Kidney capillary endothelial cell (primary cell): Measurements from ENCODE around the gene HIVEP1.
"Not testable (repeated sequence)": the region's sequence is repeated elsewhere in the genome, so short reads cannot be mapped to it uniquely, and the experiment has no call there.

ENCODE experiments used
- DNase-seq: peaks from one replicate; pipeline ENCODE4 v3.0.0-alpha.2; 2018; ENCODE audit warnings: low spot score

The HIVEP1 gene

DNA sequence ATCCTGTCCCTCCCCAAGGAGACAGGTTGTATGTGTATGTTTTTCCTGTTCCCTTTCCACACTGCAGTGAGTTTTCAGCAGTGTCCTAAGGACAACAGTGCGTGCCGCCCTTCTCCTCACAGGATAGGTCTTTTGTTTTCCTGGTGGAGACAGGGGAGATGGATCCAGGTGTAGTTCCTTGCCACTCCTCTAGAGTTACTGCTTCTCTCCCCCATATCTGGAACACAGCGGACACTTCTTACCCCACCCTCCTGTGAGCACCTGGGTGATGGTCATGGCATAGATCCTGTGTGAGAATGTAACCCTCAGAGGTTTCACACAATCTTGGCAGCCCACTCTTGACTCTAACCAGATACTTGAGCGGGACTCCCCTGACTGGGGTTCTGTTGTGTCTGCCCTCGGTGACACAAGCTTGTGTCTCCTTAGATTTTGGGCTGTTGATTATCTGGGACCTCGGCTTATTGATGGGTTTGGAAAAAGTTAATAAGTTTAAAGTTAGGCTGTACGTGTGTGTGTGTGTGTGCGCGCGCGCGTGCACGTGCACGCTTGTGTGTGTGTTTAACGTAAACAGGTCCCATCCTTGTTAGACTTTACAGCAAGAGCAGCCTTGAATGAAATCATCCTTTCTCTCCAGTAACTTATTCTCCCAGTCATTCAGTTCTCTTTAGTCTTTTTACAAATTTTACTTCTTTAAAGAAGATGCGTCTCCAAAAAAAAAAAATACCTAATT, 146.7 kb downstream of the HIVEP1 start:
- DNase-seq = no peak

- no peak for DNase-seq
These were observed 148.2 kb downstream of the HIVEP1 start for GRCh38 chr6:12160326-12160725.

GRCh38 chr6:12162213-12162612, 150.1 kb downstream of the HIVEP1 start:
- DNase-seq = no peak

DNA sequence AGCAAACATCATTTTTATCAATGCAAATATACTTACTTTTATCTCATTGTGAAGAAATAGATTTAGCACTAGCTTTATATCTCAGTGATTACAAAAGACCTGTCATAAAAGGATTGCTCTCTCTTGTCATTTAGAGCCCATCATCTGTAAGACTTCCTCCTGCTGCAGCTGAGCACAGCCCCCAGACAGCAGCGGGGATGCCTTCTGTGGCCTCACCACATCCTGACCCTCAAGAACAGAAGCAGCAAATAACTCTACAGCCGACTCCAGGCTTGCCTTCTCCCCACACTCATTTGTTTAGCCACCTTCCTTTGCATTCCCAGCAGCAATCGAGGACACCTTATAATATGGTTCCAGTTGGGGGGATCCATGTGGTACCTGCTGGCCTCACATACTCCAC, 151.0 kb downstream of the HIVEP1 start:
- no peak for DNase-seq

GRCh38 chr6:12163744-12164507, 151.8 kb downstream of the HIVEP1 start:
- no peak for DNase-seq

DNA sequence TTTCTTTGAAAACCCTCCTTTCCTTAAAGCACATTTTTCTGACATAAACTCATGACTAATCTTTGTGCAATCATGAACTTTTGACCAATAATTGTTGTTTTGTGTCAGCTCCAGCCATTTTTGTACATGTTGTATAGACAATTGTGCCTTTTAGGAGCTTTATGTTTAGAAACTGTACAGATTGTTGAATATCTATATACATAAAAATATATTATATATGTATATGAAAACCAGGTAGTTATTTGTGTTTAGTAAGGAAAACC, 152.3 kb downstream of the HIVEP1 start:
- no peak for DNase-seq

GRCh38 chr6:12165297-12165696, 153.2 kb downstream of the HIVEP1 start:
- no peak for DNase-seq

DNA sequence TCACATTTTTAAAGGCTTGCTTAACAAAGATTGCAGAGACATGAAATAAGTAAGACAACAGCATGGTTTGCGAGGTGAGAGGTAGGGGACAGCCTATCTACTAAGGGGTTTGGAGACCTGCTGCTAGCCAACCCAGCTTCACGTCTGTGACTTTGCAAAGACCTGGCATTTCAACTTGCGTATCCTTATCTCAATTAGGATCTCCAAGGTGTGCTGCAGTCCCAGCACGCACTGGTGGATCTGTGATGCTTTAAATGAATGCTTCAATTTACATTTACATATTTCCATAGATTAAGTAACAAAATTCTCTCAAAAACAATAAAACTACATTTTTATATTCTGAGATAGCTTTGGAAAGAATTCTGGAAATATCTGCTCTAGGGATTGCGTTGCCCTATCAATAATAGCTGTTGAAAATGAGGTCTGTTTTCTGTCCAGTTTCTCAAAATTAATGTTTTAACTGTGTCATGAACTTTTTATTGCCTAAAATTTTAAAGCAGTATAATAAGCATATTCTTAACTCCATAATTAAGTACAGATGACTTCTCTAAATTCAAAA, 153.7 kb downstream of the HIVEP1 start:
- no peak for DNase-seq

GRCh38 chr6:12169377-12169776, 157.3 kb downstream of the HIVEP1 start:
- no peak for DNase-seq

- DNase-seq = no peak
These were observed 158.4 kb downstream of the HIVEP1 start for GRCh38 chr6:12170351-12171092.

- no peak for DNase-seq
These were observed 159.6 kb downstream of the HIVEP1 start for GRCh38 chr6:12171717-12172116.

DNA sequence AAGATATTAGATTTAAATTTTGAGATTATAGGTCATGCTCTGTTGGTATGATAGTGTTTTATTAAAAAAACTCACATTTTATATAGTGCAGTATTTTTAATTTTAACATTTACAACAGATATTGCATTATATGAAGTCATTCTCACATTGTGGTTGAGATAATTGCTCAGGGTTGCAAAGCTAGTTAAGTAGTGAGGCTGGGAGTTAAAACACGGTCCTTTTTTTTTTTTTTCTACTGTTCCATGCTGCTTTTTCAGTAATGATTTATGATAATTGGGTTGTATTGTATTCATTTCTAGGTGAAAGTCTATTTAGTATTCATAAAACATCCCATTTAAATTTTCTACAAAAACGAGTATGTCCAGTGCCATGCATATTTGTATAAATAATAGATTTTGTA, 160.5 kb downstream of the HIVEP1 start:
- DNase-seq = no peak

- no peak for DNase-seq
These were observed 161.1 kb downstream of the HIVEP1 start for GRCh38 chr6:12173181-12173580.

GRCh38 chr6:12173661-12174060, 161.5 kb downstream of the HIVEP1 start:
- no peak for DNase-seq

GRCh38 chr6:12174878-12175277, 162.8 kb downstream of the HIVEP1 start:
- DNase-seq = no peak

- DNase-seq = no peak
These were observed 163.5 kb downstream of the HIVEP1 start for GRCh38 chr6:12175626-12176025.

- DNase-seq = not testable (repeated sequence)
These were observed 164.7 kb downstream of the HIVEP1 start for GRCh38 chr6:12176782-12177181.

DNA sequence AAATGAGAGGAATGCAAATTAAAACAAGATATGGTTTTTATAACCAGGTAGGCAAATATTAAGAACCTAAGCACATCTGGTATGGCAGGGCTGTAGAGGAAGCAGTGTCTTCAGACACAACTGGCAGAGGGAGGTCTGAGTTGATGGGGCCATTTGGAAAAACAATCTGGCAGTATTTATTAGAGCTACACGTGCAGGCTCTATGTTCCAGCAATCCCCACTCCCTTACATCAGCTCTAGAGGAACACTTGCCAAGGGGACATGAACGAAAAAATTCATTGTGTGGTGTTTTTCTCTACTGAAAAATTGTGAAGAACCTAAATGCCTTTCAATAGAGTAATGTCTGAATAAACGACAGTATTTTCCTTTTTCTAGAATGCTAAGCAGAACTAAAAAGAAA, 166.4 kb downstream of the HIVEP1 start:
- no peak for DNase-seq

- no peak for DNase-seq
These were observed 169.4 kb downstream of the HIVEP1 start for GRCh38 chr6:12181481-12181880.

- DNase-seq = no peak
These were observed 170.6 kb downstream of the HIVEP1 start for GRCh38 chr6:12182676-12183075.

GRCh38 chr6:12185081-12185673, 173.1 kb downstream of the HIVEP1 start:
- DNase-seq = no peak

GRCh38 chr6:12186528-12186927, 174.4 kb downstream of the HIVEP1 start:
- DNase-seq = no peak
